Ishikawa (cell line): ENCODE measurements around the gene SC5D.

Source experiments
- CEBPB ChIP-seq: IDR thresholded peaks from 2 replicates; pipeline ENCODE4 v1.6.1; 2012
- CREB1 ChIP-seq: IDR thresholded peaks from 2 replicates; pipeline ENCODE4 v1.6.1; 2012; ENCODE audit warnings: low read depth
- EGR1 ChIP-seq: IDR thresholded peaks from 2 replicates; pipeline ENCODE4 v1.6.1; 2012
- EP300 ChIP-seq: IDR thresholded peaks from 2 replicates; pipeline ENCODE4 v1.6.1; 2012; ENCODE audit warnings: borderline replicate concordance
- FOXM1 ChIP-seq: IDR thresholded peaks from 2 replicates; pipeline ENCODE4 v1.6.1; 2012; ENCODE audit warnings: low read depth, borderline replicate concordance
- MAX ChIP-seq: IDR thresholded peaks from 2 replicates; pipeline ENCODE4 v1.6.1; 2012
- NFIC ChIP-seq: IDR thresholded peaks from 2 replicates; pipeline ENCODE4 v1.6.1; 2012
- RAD21 ChIP-seq: IDR thresholded peaks from 2 replicates; pipeline ENCODE4 v1.6.1; 2012; ENCODE audit warnings: low read depth
- REST ChIP-seq: IDR thresholded peaks from 2 replicates; pipeline ENCODE4 v1.6.1; 2012; ENCODE audit warnings: low read depth, mild to moderate bottlenecking
- TAF1 ChIP-seq: IDR thresholded peaks from 2 replicates; pipeline ENCODE4 v1.6.1; 2012; ENCODE audit warnings: low read depth, mild to moderate bottlenecking
- TCF12 ChIP-seq: IDR thresholded peaks from 2 replicates; pipeline ENCODE4 v1.6.1; 2012; ENCODE audit warnings: low read depth
- TEAD4 ChIP-seq: IDR thresholded peaks from 2 replicates; pipeline ENCODE4 v1.6.1; 2012
- USF1 ChIP-seq: IDR thresholded peaks from 2 replicates; pipeline ENCODE4 v1.6.1; 2012
- YY1 ChIP-seq: IDR thresholded peaks from 2 replicates; pipeline ENCODE4 v1.6.1; 2012; ENCODE audit warnings: low read depth
- ZBTB7A ChIP-seq: IDR thresholded peaks from 2 replicates; pipeline ENCODE4 v1.6.1; 2012; ENCODE audit warnings: low read depth

SC5D gene

GRCh38 chr11:121282886-121283502 lies 9.6 kb upstream of the SC5D start:
- no peak for TF ChIP-seq FOXM1
- no peak for TF ChIP-seq YY1
- TF ChIP-seq TCF12, result no peak
- no peak for TF ChIP-seq REST
- TF ChIP-seq TAF1, result no peak
- no peak for TF ChIP-seq MAX
- TF ChIP-seq EP300, result no peak
- TF ChIP-seq CEBPB, result no peak
- no peak for TF ChIP-seq TEAD4
- no peak for TF ChIP-seq EGR1
- no peak for TF ChIP-seq ZBTB7A
- TF ChIP-seq NFIC, result no peak
- no peak for TF ChIP-seq USF1
- TF ChIP-seq CREB1, result no peak

GRCh38 chr11:121291319-121291718 lies 1.3 kb upstream of the SC5D start:
- no peak for TF ChIP-seq EP300
- no peak for TF ChIP-seq YY1
- TF ChIP-seq FOXM1, result no peak

- no peak for TF ChIP-seq TEAD4
- no peak for TF ChIP-seq USF1
- TF ChIP-seq RAD21, result no peak
Observed at GRCh38 chr11:121291896-121292494, 576 bp upstream of the SC5D start.

GRCh38 chr11:121293288-121293594 lies 670 bp downstream of the SC5D start:
- TF ChIP-seq TCF12 (no peak), CEBPB (no peak), NFIC (no peak), EP300 (no peak), REST (no peak), TEAD4 (no peak), TAF1 (no peak), FOXM1 (no peak), RAD21 (no peak), USF1 (no peak), ZBTB7A (no peak), CREB1 (no peak), YY1 (no peak), MAX (no peak), EGR1 (no peak)

- no peak for TF ChIP-seq CREB1
- no peak for TF ChIP-seq YY1
- TF ChIP-seq TAF1, result no peak
- no peak for TF ChIP-seq REST
- no peak for TF ChIP-seq RAD21
- TF ChIP-seq ZBTB7A, result no peak
- no peak for TF ChIP-seq USF1
- no peak for TF ChIP-seq NFIC
- no peak for TF ChIP-seq TCF12
- no peak for TF ChIP-seq TEAD4
- TF ChIP-seq FOXM1, result no peak
- TF ChIP-seq EGR1, result no peak
Observed at GRCh38 chr11:121295246-121296029, 2.9 kb downstream of the SC5D start.
